Measurements from ENCODE around the gene KLHL41. TPM values are rescaled to one million over a fixed set of nuclear protein-coding genes. Genes with fewer than 3 reads are reported as not detected.

KLHL41 gene
- total and polyA plus RNA-seq, 2 of the 13 experiments (the other 11 are each of a cell fraction or from before 2014, with no cell fraction given): 0.07 to 0.31 TPM

GRCh38 chr2:169573160-169573973 is 63.9 kb downstream of the KLHL41 start, which contains the start of gene FASTKD1 (continued):
- no peak for TF ChIP-seq ZXDC (CRISPR knock-in tag; IDR thresholded peaks at IDR 0.05)
- no peak for TF ChIP-seq ZNF251 (CRISPR knock-in tag; IDR thresholded peaks at IDR 0.05)
- TF ChIP-seq ZNF441 (CRISPR knock-in tag; IDR thresholded peaks at IDR 0.05; ENCODE audit: borderline replicate concordance): peak; percentile 88; the same call in 1 of the 2 replicates
- TF ChIP-seq EHMT2 (IDR thresholded peaks at IDR 0.05; ENCODE audit: borderline replicate concordance, low read depth, low read length): no peak
- TF ChIP-seq GLI4 (CRISPR knock-in tag; IDR thresholded peaks at IDR 0.05; ENCODE audit: borderline replicate concordance): peak; percentile 85; the same call in 1 of the 2 replicates
- TF ChIP-seq ZNF17 (CRISPR knock-in tag; IDR thresholded peaks at IDR 0.05): no peak
- TF ChIP-seq DNMT3B (CRISPR knock-in tag; conservative IDR thresholded peaks at IDR 0.05): 0 out of 2 replicates have a peak, but pooled peaks have one; percentile 37
- no peak for TF ChIP-seq GPN1 (CRISPR knock-in tag; IDR thresholded peaks at IDR 0.05; ENCODE audit: borderline replicate concordance)
- peak; percentile 76 for TF ChIP-seq MIXL1 (CRISPR knock-in tag; IDR thresholded peaks at IDR 0.05)
- TF ChIP-seq ZNF777 (CRISPR knock-in tag; IDR thresholded peaks at IDR 0.05): no peak
- TF ChIP-seq KDM4B (CRISPR knock-in tag; IDR thresholded peaks at IDR 0.05): peak; percentile 84; the same call in 1 of the 2 replicates
- TF ChIP-seq ZNF282 (IDR thresholded peaks at IDR 0.05; ENCODE audit: partially characterized antibody): no peak
- 0 out of 2 replicates have a peak, but pooled peaks have one; percentile 61 for TF ChIP-seq MEIS2 (CRISPR knock-in tag; IDR thresholded peaks at IDR 0.05)
- TF ChIP-seq BATF2 (CRISPR knock-in tag; IDR thresholded peaks at IDR 0.05): no peak
- TF ChIP-seq ZNF580 (CRISPR knock-in tag; IDR thresholded peaks at IDR 0.05; ENCODE audit: borderline replicate concordance, low read depth): peak; percentile 95; the same call in 1 of the 2 replicates
- TF ChIP-seq SALL2 (CRISPR knock-in tag; IDR thresholded peaks at IDR 0.05): peak; percentile 89
- peak; percentile 96 for TF ChIP-seq ZNF574 (CRISPR knock-in tag; IDR thresholded peaks at IDR 0.05)
- no peak for TF ChIP-seq JUND (CRISPR knock-in tag; IDR thresholded peaks at IDR 0.05)
- no peak for TF ChIP-seq MZF1 (CRISPR knock-in tag; IDR thresholded peaks at IDR 0.05; ENCODE audit: borderline replicate concordance)
- TF ChIP-seq HNRNPK (IDR thresholded peaks at IDR 0.05; ENCODE audit: low read depth, low read length, poor library complexity, severe bottlenecking): no peak
- TF ChIP-seq ZFX (CRISPR knock-in tag; IDR thresholded peaks at IDR 0.05; ENCODE audit: low read depth): peak; percentile 65
- TF ChIP-seq WIZ (CRISPR knock-in tag; IDR thresholded peaks at IDR 0.05): no peak

Data from HepG2 (cell line).